Gastrocnemius medialis (tissue), 4 donors: ENCODE data around the gene PDE4B.
"Not testable (repeated sequence)": the region's sequence is repeated elsewhere in the genome, so short reads cannot be mapped to it uniquely, and the experiment has no call there.

Experiments used
- CTCF ChIP-seq, 5 experiments: fragments of 450-650 bp in 3 of 5; fragments of 200-600 bp in 2 of 5; sonication (generic) in 2 of 5; IDR thresholded peaks in 4 of 5; conservative IDR thresholded peaks in 1 of 5; 1 replicate in 4 of 5; 2 replicates in 1 of 5; pipeline ENCODE4 v1.5.1; 2016 to 2019; ENCODE audit warnings: antibody characterized with exemption in 5 of 5, mild to moderate bottlenecking in 3 of 5, moderate library complexity in 3 of 5
- POLR2A ChIP-seq, 2 donors: fragments of 450-650 bp; IDR thresholded peaks; one replicate each; pipeline ENCODE4 v1.6.1; 2017; ENCODE audit warnings: antibody characterized with exemption in 2 of 2, mild to moderate bottlenecking in 2 of 2, moderate library complexity in 2 of 2

GRCh38 chr1:66420171-66420570 lies 627.5 kb downstream of the PDE4B start:
- not testable (repeated sequence) for TF ChIP-seq CTCF (IDR thresholded peaks at IDR 0.05 in 4 of 5, conservative IDR thresholded peaks at IDR 0.05 in 1 of 5); POLR2A (IDR thresholded peaks at IDR 0.05)
